Upper lobe of left lung (tissue), 6 donors: Measurements from ENCODE around the gene EYA2. TPM values are rescaled to one million over a fixed set of nuclear protein-coding genes. Genes with fewer than 3 reads are reported as not detected.
A peak's percentile ranks its signal among the peaks of the same experiment; 100 is the strongest.

Source experiments
- ATAC-seq, 2 donors: fragments of 200-7000 bp; cut with Tn5 transposase; one replicate each; pipeline ENCODE4 v1.9.1; 2022; ENCODE audit warnings: mild to moderate bottlenecking in 2 of 2, moderate library complexity in 2 of 2; ENCODE audit not compliant: low FRiP score in 2 of 2
- DNase-seq, 2 donors: peaks; one replicate each; pipeline ENCODE4 v3.0.0-alpha.2; 2019 to 2020
- H3K27ac ChIP-seq, 4 donors: fragments of 200-600 bp; sonication (generic); one replicate each; pipeline ENCODE4 v1.5.1; 2016 to 2019
- H3K27me3 ChIP-seq, 4 donors: fragments of 200-600 bp; sonication (generic); one replicate each; pipeline ENCODE4 v1.5.1; 2017 to 2019
- H3K36me3 ChIP-seq, 4 donors: fragments of 200-600 bp; sonication (generic); one replicate each; pipeline ENCODE4 v1.5.1; 2016 to 2019
- H3K4me1 ChIP-seq, 4 donors: fragments of 200-600 bp; sonication (generic); one replicate each; pipeline ENCODE4 v1.5.1; 2018 to 2019
- H3K4me3 ChIP-seq, 4 donors: fragments of 200-600 bp; sonication (generic); one replicate each; pipeline ENCODE4 v1.5.1; 2017 to 2019; ENCODE audit warnings: mild to moderate bottlenecking in 2 of 4, moderate library complexity in 1 of 4
- H3K9me3 ChIP-seq, 4 donors: fragments of 200-600 bp; sonication (generic); one replicate each; pipeline ENCODE4 v1.5.1; 2018 to 2019
- CTCF ChIP-seq, 6 experiments: fragments of 450-650 bp in 4 of 6; fragments of 200-600 bp in 2 of 6; sonication (generic) in 2 of 6; IDR thresholded peaks; one replicate each; pipeline ENCODE4 v1.5.1; 2016 to 2019; ENCODE audit warnings: antibody characterized with exemption in 6 of 6
- EP300 ChIP-seq, 4 donors: sonication (generic); formaldehyde crosslinking; IDR thresholded peaks; one replicate each; pipeline ENCODE4 v1.5.1; 2017; ENCODE audit warnings: antibody characterized with exemption in 4 of 4, control low read depth in 2 of 4
- POLR2A ChIP-seq, 4 donors: fragments of 450-650 bp; IDR thresholded peaks; one replicate each; pipeline ENCODE4 v1.5.1; 2016 to 2017; ENCODE audit warnings: antibody characterized with exemption in 4 of 4, mild to moderate bottlenecking in 2 of 4
- POLR2AphosphoS5 ChIP-seq, 2 donors: sonication (generic); formaldehyde crosslinking; IDR thresholded peaks; one replicate each; pipeline ENCODE4 v1.5.1; 2017; ENCODE audit warnings: antibody characterized with exemption in 2 of 2
- WGBS, 2 donors: methylation state at CpG; one replicate each; pipeline ENCODE4 v1.1.5; 2017 to 2018; 5-methylcytosine and 5-hydroxymethylcytosine counted together
- total RNA-seq, 6 donors: library from RNA; depleted of rRNA in 4 of 6; stranded (reverse); fragments of >200 nt in 4 of 6; gene quantifications; one replicate each; pipeline versions ENCODE4 v1.1.0 to v1.2.1, GENCODE V29; 2016 to 2021
- donor health status: DM: no; HTN: no; CAD: no; lungs with moderate emphysema.
- donor health status: DM: no; HTN: yes; CAD: no; lungs with severe emphysema.

Gene EYA2
- total RNA-seq, 6 donors from 2014 or later: 0.66 to 9.4 (median 3.0) TPM

GRCh38 chr20:47088335-47088734 is 193.7 kb downstream of the EYA2 start:
- ATAC-seq: no peak
- H3K4me1 ChIP-seq: no peaks in the 10 kb centered on the region
- no peaks in the 10 kb centered on the region for H3K9me3 ChIP-seq
- DNase-seq: no peak
- no peaks in the 10 kb centered on the region for H3K36me3 ChIP-seq
- WGBS, 2 donors: 89% methylated on average over 7 of the region's 7 CpGs
- no peaks in the 10 kb centered on the region for H3K27me3 ChIP-seq
- H3K27ac ChIP-seq: no peak overlapping the region
- TF ChIP-seq POLR2AphosphoS5 (IDR thresholded peaks at IDR 0.05) (no peak), POLR2A (IDR thresholded peaks at IDR 0.05) (no peak)
- no peak overlapping the region for H3K4me3 ChIP-seq

- H3K9me3 ChIP-seq: no peaks in the 10 kb centered on the region
- WGBS, 2 donors: 91% methylated on average over 15 of the region's 15 CpGs
- DNase-seq (peak in 1 of 2 donors; percentile 26), ATAC-seq (no peak)
- no peaks in the 10 kb centered on the region for H3K4me1 ChIP-seq
- no peak overlapping the region for H3K27ac ChIP-seq
- no peak overlapping the region for H3K4me3 ChIP-seq
- no peaks in the 10 kb centered on the region for H3K36me3 ChIP-seq
- TF ChIP-seq EP300 (IDR thresholded peaks at IDR 0.05): no peak
- TF ChIP-seq POLR2AphosphoS5 (IDR thresholded peaks at IDR 0.05): no peak
- no peak for TF ChIP-seq CTCF (IDR thresholded peaks at IDR 0.05)
- TF ChIP-seq POLR2A (IDR thresholded peaks at IDR 0.05): no peak
- H3K27me3 ChIP-seq: no peaks in the 10 kb centered on the region
Observed at GRCh38 chr20:47089151-47089550, 194.5 kb downstream of the EYA2 start.

- no peak for ATAC-seq
- Histone ChIP-seq H3K9me3 (peaks cover 0 to 4% (median 0%) of the 10 kb centered on the region in 4 donors), H3K4me1 (no peaks in the 10 kb centered on the region), H3K27me3 (no peaks in the 10 kb centered on the region), H3K27ac (no peak overlapping the region), H3K4me3 (no peak overlapping the region), H3K36me3 (no peaks in the 10 kb centered on the region)
- 77 to 81% methylated on average over 5 of the region's 5 CpGs for WGBS, 2 donors
- no peak for DNase-seq
- TF ChIP-seq POLR2AphosphoS5 (IDR thresholded peaks at IDR 0.05) (no peak), POLR2A (IDR thresholded peaks at IDR 0.05) (no peak), CTCF (IDR thresholded peaks at IDR 0.05) (no peak), EP300 (IDR thresholded peaks at IDR 0.05) (no peak)
Observed at GRCh38 chr20:47090835-47091234, 196.2 kb downstream of the EYA2 start.

GRCh38 chr20:47093320-47093966 is 198.8 kb downstream of the EYA2 start:
- TF ChIP-seq POLR2AphosphoS5 (IDR thresholded peaks at IDR 0.05): no peak
- TF ChIP-seq CTCF (IDR thresholded peaks at IDR 0.05): no peak
- TF ChIP-seq POLR2A (IDR thresholded peaks at IDR 0.05): no peak
- no peak for TF ChIP-seq EP300 (IDR thresholded peaks at IDR 0.05)
- no peaks in the 10 kb centered on the region for H3K4me1 ChIP-seq
- ATAC-seq: no peak
- no peak overlapping the region for H3K27ac ChIP-seq
- H3K36me3 ChIP-seq: no peaks in the 10 kb centered on the region
- no peaks in the 10 kb centered on the region for H3K27me3 ChIP-seq
- H3K9me3 ChIP-seq: peaks cover 0 to 4% (median 0%) of the 10 kb centered on the region in 4 donors
- peak in 1 of 2 donors; percentile 33 for DNase-seq
- WGBS, 2 donors: 89% methylated on average over 13 of the region's 13 CpGs
- no peak overlapping the region for H3K4me3 ChIP-seq

- no peak for DNase-seq
- Histone ChIP-seq H3K4me1 (no peaks in the 10 kb centered on the region), H3K27ac (no peak overlapping the region), H3K27me3 (no peaks in the 10 kb centered on the region), H3K9me3 (peaks cover 0 to 4% (median 0%) of the 10 kb centered on the region in 4 donors), H3K36me3 (no peaks in the 10 kb centered on the region), H3K4me3 (no peak overlapping the region)
- WGBS, 2 donors: 59 to 60% methylated on average over 1 of the region's 1 CpG
- TF ChIP-seq EP300 (IDR thresholded peaks at IDR 0.05) (no peak), POLR2AphosphoS5 (IDR thresholded peaks at IDR 0.05) (no peak)
- ATAC-seq: no peak
Observed at GRCh38 chr20:47095690-47096089, 201.0 kb downstream of the EYA2 start.
